Fibroblast of lung (primary cell): ENCODE results near the gene AQP2.

ENCODE experiments used
- CTCF ChIP-seq, 2 donors: IDR thresholded peaks in 1 of 2; conservative IDR thresholded peaks in 1 of 2; 1 replicate in 1 of 2; 2 replicates in 1 of 2; pipeline ENCODE4 v1.5.1; 2011 to 2012; ENCODE audit warnings: low read length in 2 of 2, control low read depth in 1 of 2, inconsistent platforms in 1 of 2, low read depth in 1 of 2, mild to moderate bottlenecking in 1 of 2
- EZH2 ChIP-seq: IDR thresholded peaks from 2 replicates; pipeline ENCODE4 v1.5.1; 2012; ENCODE audit warnings: low read length, control low read depth, mild to moderate bottlenecking; ENCODE audit errors: missing control alignments

DNA sequence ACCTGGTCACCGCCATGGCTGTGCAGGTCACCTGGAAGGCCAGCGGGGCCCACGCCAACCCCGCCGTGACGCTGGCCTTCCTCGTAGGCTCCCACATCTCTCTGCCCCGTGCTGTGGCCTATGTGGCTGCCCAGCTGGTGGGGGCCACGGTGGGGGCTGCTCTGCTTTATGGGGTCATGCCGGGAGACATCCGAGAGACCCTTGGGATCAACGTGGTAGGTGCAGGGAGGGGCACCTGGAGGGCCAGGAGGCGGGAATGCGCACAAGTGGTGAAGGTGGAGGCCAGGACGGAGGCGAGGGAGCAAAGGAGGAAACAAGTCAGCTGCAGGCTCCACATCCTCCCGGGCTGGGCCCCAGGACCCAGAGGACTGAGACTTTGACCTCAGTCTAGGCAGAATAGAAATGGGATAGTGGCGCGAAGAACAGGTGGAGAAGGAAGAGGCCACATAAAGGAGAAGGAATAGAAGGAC is 22.9 kb downstream of the AQP2 start:
- TF ChIP-seq CTCF (conservative IDR thresholded peaks at IDR 0.05 in 1 of 2, IDR thresholded peaks at IDR 0.05 in 1 of 2; ENCODE audit: low read depth in 1 of 2, low read length in 2 of 2) (no peak), EZH2 (no peak)
